ENCODE data around the gene FAAP100. TPM values are rescaled to one million over a fixed set of nuclear protein-coding genes. Genes with fewer than 3 reads are reported as not detected.

FAAP100 gene
- total RNA-seq, 1 donor = 31.7 TPM

DNA sequence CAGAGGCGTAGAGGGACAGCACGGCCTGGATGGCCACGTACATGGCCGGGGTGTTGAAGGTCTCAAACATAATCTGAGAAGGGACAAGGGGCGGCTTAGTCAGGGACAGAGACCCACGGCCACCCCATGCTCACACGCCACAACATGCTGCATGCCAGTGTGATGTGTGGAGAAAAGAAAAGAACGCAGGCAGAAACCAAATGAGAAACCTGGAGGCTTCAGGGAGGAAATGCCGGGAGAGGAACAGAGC is 40.7 kb downstream of the FAAP100 start:
- peak overlapping the region; percentile 93 for H3K4me3 ChIP-seq (ENCODE audit: low read depth, low read length)
- peak; percentile 56 for DNase-seq (ENCODE audit: low read depth)
- no peak for TF ChIP-seq CTCF (IDR thresholded peaks at IDR 0.05; ENCODE audit: insufficient read depth, low read length)

DNA sequence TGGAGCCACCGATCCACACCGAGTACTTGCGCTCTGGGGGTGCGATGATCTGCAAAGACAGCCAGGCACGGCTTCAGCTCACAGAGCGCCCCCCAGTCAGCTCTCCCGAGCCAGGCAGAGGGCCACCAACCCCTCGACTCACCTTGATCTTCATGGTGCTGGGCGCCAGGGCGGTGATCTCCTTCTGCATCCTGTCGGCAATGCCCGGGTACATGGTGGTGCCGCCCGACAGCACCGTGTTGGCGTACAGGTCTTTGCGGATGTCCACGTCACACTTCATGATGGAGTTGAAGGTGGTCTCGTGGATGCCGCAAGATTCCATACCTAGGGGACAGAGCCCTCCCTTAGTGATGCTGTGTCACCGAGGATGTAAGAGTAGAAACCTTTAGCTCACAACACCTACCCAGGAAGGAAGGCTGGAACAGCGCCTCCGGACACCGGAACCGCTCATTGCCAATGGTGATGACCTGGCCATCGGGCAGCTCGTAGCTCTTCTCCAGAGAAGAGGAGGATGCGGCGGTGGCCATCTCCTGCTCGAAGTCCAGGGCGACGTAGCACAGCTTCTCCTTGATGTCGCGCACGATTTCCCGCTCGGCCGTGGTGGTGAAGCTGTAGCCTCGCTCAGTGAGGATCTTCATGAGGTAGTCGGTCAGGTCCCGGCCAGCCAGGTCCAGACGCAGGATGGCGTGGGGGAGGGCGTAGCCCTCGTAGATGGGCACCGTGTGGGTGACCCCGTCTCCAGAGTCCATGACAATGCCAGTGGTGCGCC is 41.2 kb downstream of the FAAP100 start:
- TF ChIP-seq CTCF (IDR thresholded peaks at IDR 0.05; ENCODE audit: insufficient read depth, low read length) = no peak
- peak; percentile 49 for DNase-seq (ENCODE audit: low read depth)

DNA sequence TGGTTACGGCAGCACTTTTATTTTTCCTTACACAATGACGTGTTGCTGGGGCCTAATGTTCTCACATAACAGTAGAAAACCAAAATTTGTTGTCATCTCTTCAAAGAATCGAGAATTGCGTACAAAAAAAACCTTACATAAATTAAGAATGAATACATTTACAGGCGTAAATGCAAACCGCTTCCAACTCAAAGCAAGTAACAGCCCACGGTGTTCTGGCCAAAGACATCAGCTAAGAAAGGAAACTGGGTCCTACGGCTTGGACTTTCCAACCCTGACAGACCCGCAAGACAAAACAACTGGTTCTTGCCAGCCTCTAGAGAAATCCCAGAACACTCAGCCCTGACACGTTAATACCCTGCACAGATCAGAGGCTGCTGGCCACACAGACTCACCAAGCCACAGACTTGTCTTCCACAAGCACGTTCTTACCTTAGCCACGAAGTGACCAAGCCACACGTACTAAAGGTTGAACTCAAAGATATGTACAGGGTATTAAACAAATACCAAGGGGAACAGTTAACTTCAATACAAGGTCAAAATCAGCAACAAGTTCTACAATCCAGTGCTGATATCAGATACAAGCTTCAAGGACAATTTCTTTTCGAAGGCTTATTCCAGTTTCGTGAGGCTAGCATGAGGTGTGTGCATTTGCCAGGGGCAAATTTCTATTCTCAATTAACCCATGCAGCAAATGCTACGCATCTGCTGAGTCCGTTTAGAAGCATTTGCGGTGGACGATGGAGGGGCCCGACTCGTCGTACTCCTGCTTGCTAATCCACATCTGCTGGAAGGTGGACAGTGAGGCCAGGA is 42.0 kb downstream of the FAAP100 start:
- no peak for TF ChIP-seq CTCF (IDR thresholded peaks at IDR 0.05; ENCODE audit: insufficient read depth, low read length)

More for the DNA sequence above, 41.2 kb downstream of the FAAP100 start:
- peak overlapping the region; percentile 93 for H3K4me3 ChIP-seq (ENCODE audit: low read depth, low read length)

DNA sequence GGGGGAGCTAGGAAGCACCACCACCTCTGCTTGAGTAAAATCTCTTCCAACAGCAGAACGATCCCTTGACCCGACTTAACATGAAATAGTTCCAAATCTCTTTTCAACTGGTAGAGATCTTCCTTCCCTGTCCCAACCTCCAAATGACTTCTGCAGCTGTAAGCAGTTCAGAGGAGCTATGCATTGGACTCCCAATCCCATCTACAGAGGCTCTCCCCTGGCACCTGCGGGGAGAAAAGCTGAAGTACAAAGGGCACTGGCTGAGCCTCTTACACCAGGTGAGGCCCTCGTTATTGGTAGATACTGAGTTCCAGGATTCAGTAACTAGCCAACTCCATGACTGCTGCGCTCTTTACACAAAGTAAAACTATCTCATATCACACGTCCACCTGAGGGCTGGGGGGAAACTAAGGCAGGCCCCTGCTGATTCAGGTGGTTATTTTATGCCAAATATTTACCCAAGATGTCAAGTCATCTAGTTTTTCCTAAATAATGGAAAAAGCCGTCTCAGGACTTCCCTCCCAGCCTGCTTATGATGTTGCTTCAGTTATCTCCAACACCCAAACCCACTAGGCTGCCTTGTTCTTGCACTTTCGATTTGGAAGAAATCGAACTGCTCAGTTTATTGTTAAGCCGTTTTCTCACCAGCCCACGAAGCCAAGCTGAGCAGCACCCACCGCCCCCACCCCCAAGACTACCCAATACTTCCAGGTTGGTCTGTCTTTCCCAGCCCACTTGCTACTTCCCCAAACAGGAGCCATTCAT is 42.8 kb downstream of the FAAP100 start:
- TF ChIP-seq CTCF (IDR thresholded peaks at IDR 0.05; ENCODE audit: insufficient read depth, low read length) = no peak
- peak; percentile 48 for DNase-seq (ENCODE audit: low read depth)
- peak overlapping the region; percentile 93 for H3K4me3 ChIP-seq (ENCODE audit: low read depth, low read length)

More for the DNA sequence above, 42.0 kb downstream of the FAAP100 start:
- DNase-seq (ENCODE audit: low read depth) = peak; percentile 55
- H3K4me3 ChIP-seq (ENCODE audit: low read depth, low read length) = peak overlapping the region; percentile 93

DNA sequence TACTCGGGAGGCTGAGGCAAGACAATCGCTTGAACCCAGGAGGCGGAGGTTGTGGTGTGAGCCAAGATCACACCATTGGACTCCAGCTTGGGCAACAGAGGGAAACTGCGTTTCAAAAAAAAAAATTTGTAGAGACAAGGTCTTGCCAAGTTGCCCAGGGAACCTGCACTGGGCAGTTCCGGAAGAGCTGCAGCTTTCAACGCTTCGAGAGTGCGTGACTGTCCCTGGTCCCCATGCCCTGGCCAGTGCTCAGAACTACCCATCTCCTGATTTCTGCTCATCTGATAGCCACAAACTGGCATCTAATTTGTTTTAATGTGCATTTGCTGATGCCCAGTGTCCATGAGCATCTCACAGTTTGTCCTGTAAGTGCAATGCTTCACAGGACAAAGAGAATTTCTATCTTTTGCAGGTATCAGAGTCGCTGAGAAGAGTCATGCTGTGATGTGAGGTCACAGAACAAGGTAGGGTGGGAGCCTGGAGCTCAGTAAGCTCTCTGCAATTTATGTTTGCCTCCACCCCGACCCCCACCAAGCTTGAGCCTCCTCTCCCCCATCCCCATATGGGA is 43.4 kb downstream of the FAAP100 start:
- H3K4me3 ChIP-seq (ENCODE audit: low read depth, low read length) = peak overlapping the region; percentile 93
- DNase-seq (ENCODE audit: low read depth) = peak; percentile 58
- TF ChIP-seq CTCF (IDR thresholded peaks at IDR 0.05; ENCODE audit: insufficient read depth, low read length) = no peak

GRCh38 chr17:81503619-81504018 is 48.5 kb downstream of the FAAP100 start:
- DNase-seq (ENCODE audit: low read depth) = no peak
- TF ChIP-seq CTCF (IDR thresholded peaks at IDR 0.05; ENCODE audit: insufficient read depth, low read length) = no peak

More at GRCh38 chr17:81503619-81504018, 48.5 kb downstream of the FAAP100 start:
- no peak overlapping the region for H3K4me3 ChIP-seq (ENCODE audit: low read depth, low read length)

All from fibroblast of the aortic adventitia (primary cell).